T-helper 9 cell (primary cell): Measurements from ENCODE around the gene ZNF607.
A peak's percentile ranks its signal among the peaks of the same experiment; 100 is the strongest.
"Not testable (repeated sequence)": the region's sequence is repeated elsewhere in the genome, so short reads cannot be mapped to it uniquely, and the experiment has no call there.

Source experiments
- DNase-seq: peaks from one replicate; pipeline ENCODE4 v3.0.0-alpha.2; 2020
- total RNA-seq, 2 donors: gene quantifications; one replicate each; lab custom pipeline; 2026; lab: John Stamatoyannopoulos, UW

Gene ZNF607
- total RNA-seq, result 0.97 to 14.1 reads per million in 2 donors

- DNase-seq, result peak; percentile 59
Measured at GRCh38 chr19:37719111-37719926, at the start of gene ZNF607. ZNF607 (minus strand) TSS chr19:37719761; CDS start chr19:37711618, 8,143 bp downstream.

GRCh38 chr19:37763488-37763887, 43.9 kb upstream of the ZNF607 start:
- no peak for DNase-seq

- DNase-seq, result not testable (repeated sequence)
Measured at GRCh38 chr19:37757683-37758082, 38.1 kb upstream of the ZNF607 start.

GRCh38 chr19:37738371-37738770, 18.8 kb upstream of the ZNF607 start:
- DNase-seq, result no peak

GRCh38 chr19:37725181-37725580, 5.6 kb upstream of the ZNF607 start:
- no peak for DNase-seq

GRCh38 chr19:37719927-37720265, 335 bp upstream of the ZNF607 start:
- no peak for DNase-seq

- no peak for DNase-seq
Measured at GRCh38 chr19:37718304-37718703, 1.3 kb downstream of the ZNF607 start.

GRCh38 chr19:37716140-37716539, 3.4 kb downstream of the ZNF607 start:
- no peak for DNase-seq

- DNase-seq, result no peak
Measured at GRCh38 chr19:37706052-37706605, 13.4 kb downstream of the ZNF607 start.

- no peak for DNase-seq
Measured at GRCh38 chr19:37699057-37699456, 20.5 kb downstream of the ZNF607 start.

GRCh38 chr19:37698216-37698615, 21.3 kb downstream of the ZNF607 start:
- DNase-seq, result no peak

GRCh38 chr19:37695144-37695899, 24.2 kb downstream of the ZNF607 start:
- no peak for DNase-seq

- no peak for DNase-seq
Measured at GRCh38 chr19:37692956-37693620, 26.5 kb downstream of the ZNF607 start.

- DNase-seq, result peak; percentile 54
Measured at GRCh38 chr19:37691881-37692504, 27.6 kb downstream of the ZNF607 start.

GRCh38 chr19:37683520-37683919, 36.0 kb downstream of the ZNF607 start:
- DNase-seq, result no peak

- no peak for DNase-seq
Measured at GRCh38 chr19:37669450-37669914, 50.1 kb downstream of the ZNF607 start.

- DNase-seq, result not testable (repeated sequence)
Measured at GRCh38 chr19:37657157-37657556, 62.4 kb downstream of the ZNF607 start.

GRCh38 chr19:37655689-37656371, 63.7 kb downstream of the ZNF607 start:
- DNase-seq, result peak; percentile 74

GRCh38 chr19:37655301-37655688, 64.3 kb downstream of the ZNF607 start, which contains the start of gene ZFP30:
ZFP30 (minus strand) TSS chr19:37655465; CDS start chr19:37647822, 7,643 bp downstream.
- DNase-seq, result peak; percentile 72

- peak; percentile 2 for DNase-seq
Measured at GRCh38 chr19:37654629-37655300, 64.8 kb downstream of the ZNF607 start.

- no peak for DNase-seq
Measured at GRCh38 chr19:37654118-37654517, 65.4 kb downstream of the ZNF607 start.
